HEK293 (cell line): ENCODE results near the gene HSPA14.

Experiments
- EGR2 ChIP-seq: fragments of 450-650 bp; formaldehyde crosslinking; IDR thresholded peaks from 2 replicates; pipeline ENCODE4 v1.5.1; 2016; ENCODE audit warnings: low read depth, missing biosample characterization, missing genetic modification characterization
- ELK4 ChIP-seq: IDR thresholded peaks from 2 replicates; pipeline ENCODE4 v1.6.1; 2011; ENCODE audit warnings: mild to moderate bottlenecking, low read depth, low read length, borderline replicate concordance
- RBAK ChIP-seq: fragments of 450-650 bp; formaldehyde crosslinking; IDR thresholded peaks from 2 replicates; pipeline ENCODE4 v1.5.1; 2016; ENCODE audit warnings: missing biosample characterization, missing genetic modification characterization
- REST ChIP-seq: fragments of 450-650 bp; formaldehyde crosslinking; IDR thresholded peaks from 2 replicates; pipeline ENCODE4 v1.5.1; 2016; ENCODE audit warnings: missing biosample characterization, missing genetic modification characterization
- TRIM28 ChIP-seq: IDR thresholded peaks from 2 replicates; pipeline ENCODE4 v1.6.1; 2011; ENCODE audit warnings: low read length, control low read depth, borderline replicate concordance
- WT1 ChIP-seq: fragments of 450-650 bp; formaldehyde crosslinking; IDR thresholded peaks from 2 replicates; pipeline ENCODE4 v1.5.1; 2016; ENCODE audit warnings: missing biosample characterization, missing genetic modification characterization
- ZBTB17 ChIP-seq: fragments of 450-650 bp; formaldehyde crosslinking; IDR thresholded peaks from 2 replicates; pipeline ENCODE4 v1.5.1; 2016; ENCODE audit warnings: missing biosample characterization, missing genetic modification characterization
- ZBTB49 ChIP-seq: fragments of 450-650 bp; formaldehyde crosslinking; IDR thresholded peaks from 2 replicates; pipeline ENCODE4 v1.5.1; 2016; ENCODE audit warnings: missing biosample characterization, missing genetic modification characterization, low read depth
- ZFHX2 ChIP-seq: fragments of 450-650 bp; formaldehyde crosslinking; conservative IDR thresholded peaks from 2 replicates; pipeline ENCODE4 v1.5.1; 2016; ENCODE audit warnings: missing biosample characterization, missing genetic modification characterization
- ZFP37 ChIP-seq: fragments of 450-650 bp; formaldehyde crosslinking; IDR thresholded peaks from 2 replicates; pipeline ENCODE4 v1.5.1; 2016; ENCODE audit warnings: missing biosample characterization, missing genetic modification characterization
- ZIC2 ChIP-seq: fragments of 450-650 bp; formaldehyde crosslinking; IDR thresholded peaks from 2 replicates; pipeline ENCODE4 v1.5.1; 2016; ENCODE audit warnings: missing biosample characterization, missing genetic modification characterization
- ZNF148 ChIP-seq: fragments of 450-650 bp; formaldehyde crosslinking; IDR thresholded peaks from 2 replicates; pipeline ENCODE4 v1.5.0; 2017; ENCODE audit warnings: missing biosample characterization, missing genetic modification characterization, borderline replicate concordance
- ZNF174 ChIP-seq: fragments of 450-650 bp; formaldehyde crosslinking; IDR thresholded peaks from 2 replicates; pipeline ENCODE4 v1.5.0; 2017; ENCODE audit warnings: missing biosample characterization, mild to moderate bottlenecking, missing genetic modification characterization
- ZNF175 ChIP-seq: fragments of 450-650 bp; formaldehyde crosslinking; IDR thresholded peaks from 2 replicates; pipeline ENCODE4 v1.5.1; 2016; ENCODE audit warnings: missing biosample characterization, missing genetic modification characterization
- ZNF223 ChIP-seq: fragments of 450-650 bp; formaldehyde crosslinking; IDR thresholded peaks from 2 replicates; pipeline ENCODE4 v1.5.1; 2016; ENCODE audit warnings: missing biosample characterization, missing genetic modification characterization
- ZNF23 ChIP-seq: fragments of 450-650 bp; formaldehyde crosslinking; IDR thresholded peaks from 2 replicates; pipeline ENCODE4 v1.5.1; 2016; ENCODE audit warnings: missing biosample characterization, missing genetic modification characterization, borderline replicate concordance
- ZNF292 ChIP-seq: fragments of 450-650 bp; formaldehyde crosslinking; IDR thresholded peaks from 2 replicates; pipeline ENCODE4 v1.5.1; 2016; ENCODE audit warnings: low read depth, missing biosample characterization, missing genetic modification characterization, borderline replicate concordance
- ZNF350 ChIP-seq: fragments of 450-650 bp; formaldehyde crosslinking; IDR thresholded peaks from 2 replicates; pipeline ENCODE4 v1.5.0; 2017; ENCODE audit warnings: missing biosample characterization, mild to moderate bottlenecking, missing genetic modification characterization
- ZNF394 ChIP-seq: fragments of 450-650 bp; formaldehyde crosslinking; IDR thresholded peaks from 2 replicates; pipeline ENCODE4 v1.5.1; 2016; ENCODE audit warnings: missing biosample characterization, missing genetic modification characterization, mild to moderate bottlenecking, moderate library complexity, borderline replicate concordance
- ZNF423 ChIP-seq: fragments of 450-650 bp; formaldehyde crosslinking; IDR thresholded peaks from 2 replicates; pipeline ENCODE4 v1.5.1; 2016; ENCODE audit warnings: missing biosample characterization, missing genetic modification characterization
- ZNF449 ChIP-seq: fragments of 450-650 bp; formaldehyde crosslinking; IDR thresholded peaks from 2 replicates; pipeline ENCODE4 v1.5.1; 2017; ENCODE audit warnings: missing biosample characterization, mild to moderate bottlenecking, missing genetic modification characterization, moderate library complexity
- ZNF501 ChIP-seq: fragments of 450-650 bp; formaldehyde crosslinking; IDR thresholded peaks from 2 replicates; pipeline ENCODE4 v1.5.1; 2016; ENCODE audit warnings: missing biosample characterization, missing genetic modification characterization
- ZNF513 ChIP-seq: fragments of 450-650 bp; IDR thresholded peaks from 2 replicates; pipeline ENCODE4 v1.5.1; 2018; ENCODE audit warnings: missing biosample characterization, missing genetic modification characterization
- ZNF555 ChIP-seq: fragments of 450-650 bp; formaldehyde crosslinking; conservative IDR thresholded peaks from 2 replicates; pipeline ENCODE4 v1.5.1; 2017; ENCODE audit warnings: missing biosample characterization, mild to moderate bottlenecking, missing genetic modification characterization, inconsistent platforms
- ZNF600 ChIP-seq: fragments of 450-650 bp; formaldehyde crosslinking; IDR thresholded peaks from 2 replicates; pipeline ENCODE4 v1.5.1; 2016; ENCODE audit warnings: missing biosample characterization, missing genetic modification characterization
- ZNF660 ChIP-seq: fragments of 450-650 bp; IDR thresholded peaks from 2 replicates; pipeline ENCODE4 v1.5.1; 2018; ENCODE audit warnings: missing biosample characterization, mild to moderate bottlenecking, missing genetic modification characterization

Gene HSPA14

GRCh38 chr10:14879124-14879927 is 41.2 kb downstream of the HSPA14 start (continued):
- TF ChIP-seq ZNF513 (tag by site-specific recombination) (no peak), ZNF174 (tag by site-specific recombination) (no peak), ZFP37 (tag by site-specific recombination) (0 out of 2 replicates have a peak, but pooled peaks have one; percentile 45), WT1 (tag by site-specific recombination) (no peak), ZIC2 (tag by site-specific recombination) (peak; percentile 85), ZNF660 (0 out of 2 replicates have a peak, but pooled peaks have one; percentile 47), ZNF148 (tag by site-specific recombination) (no peak), ZBTB49 (tag by site-specific recombination) (no peak), ZNF175 (tag by site-specific recombination) (no peak), ELK4 (no peak), ZBTB17 (no peak), ZNF223 (no peak), TRIM28 (no peak), REST (peak; percentile 24; the same call in 1 of the 2 replicates), ZNF555 (tag by site-specific recombination) (no peak), ZNF600 (tag by site-specific recombination) (peak; percentile 84), ZNF292 (tag by site-specific recombination) (no peak), EGR2 (tag by site-specific recombination) (peak; percentile 56; the same call in 1 of the 2 replicates), ZNF23 (tag by site-specific recombination) (no peak), ZNF449 (tag by site-specific recombination) (no peak), ZNF501 (tag by site-specific recombination) (peak; percentile 23; the same call in 1 of the 2 replicates), ZNF394 (0 out of 2 replicates have a peak, but pooled peaks have one; percentile 14), ZNF350 (no peak), ZNF423 (tag by site-specific recombination) (no peak), ZFHX2 (tag by site-specific recombination) (peak; percentile 72), RBAK (tag by site-specific recombination) (no peak)
